ENCODE data around the gene CTBP2. TPM values are rescaled to one million over a fixed set of nuclear protein-coding genes. Genes with fewer than 3 reads are reported as not detected.
"Not testable (repeated sequence)": the region's sequence is repeated elsewhere in the genome, so short reads cannot be mapped to it uniquely, and the experiment has no call there.

CTBP2 gene
- total and polyA plus RNA-seq, 11 donors, result 10.1 to 45.5 (median 29.1) TPM

GRCh38 chr10:125060482-125060825 is 99.9 kb downstream of the CTBP2 start:
- intact Hi-C loops (cut with DNase I), result loop anchor here in 8 of 10 donors (2.0 to 10.0 kb wide), 10 partner anchors 62 to 146 kb away; partner anchors contain the start of gene CTBP2 (in 1 of the 8)
- WGBS, 4 donors, result 15 to 29% (median 21%) methylated on average over 9 of the region's 9 CpGs
- no peak for DNase-seq
- Histone ChIP-seq H3K36me3 (no peaks in the 10 kb centered on the region), H3K4me1 (peaks cover 33 to 100% (median 99%) of the 10 kb centered on the region in 12 donors), H3K9me3 (no peaks in the 10 kb centered on the region), H3K4me3 (peak overlapping the region in 8 of 12 donors; percentile 12 to 38 (median 25)), H3K27me3 (no peaks in the 10 kb centered on the region), H3K27ac (peak overlapping the region; percentile 19 to 90 (median 70))
- no peak for TF ChIP-seq CTCF (IDR thresholded peaks at IDR 0.05)
- no peak for TF ChIP-seq POLR2A (IDR thresholded peaks at IDR 0.05)
- peak; percentile 8 to 21 (median 9) for ATAC-seq

- no peaks in the 10 kb centered on the region for H3K9me3 ChIP-seq
- intact Hi-C loops (cut with DNase I), result loop anchor here in 8 of 10 donors (2.0 to 10.0 kb wide), 10 partner anchors 62 to 145 kb away; partner anchors contain the start of gene CTBP2 (in 1 of the 8)
- H3K36me3 ChIP-seq, result no peaks in the 10 kb centered on the region
- H3K27me3 ChIP-seq, result no peaks in the 10 kb centered on the region
- H3K27ac ChIP-seq, result peak overlapping the region in 11 of 12 donors; percentile 45 to 90 (median 73)
- ATAC-seq (peak in 3 of 4 donors; percentile 10 to 31 (median 16)), DNase-seq (no peak)
- WGBS, 4 donors, result 20 to 36% (median 26%) methylated on average over 10 of the region's 10 CpGs
- H3K4me1 ChIP-seq, result peaks cover 29 to 100% (median 98%) of the 10 kb centered on the region in 12 donors
- no peak overlapping the region for H3K4me3 ChIP-seq
- TF ChIP-seq POLR2A (IDR thresholded peaks at IDR 0.05) (no peak), CTCF (IDR thresholded peaks at IDR 0.05) (no peak)
Observed at GRCh38 chr10:125060026-125060425, 100.3 kb downstream of the CTBP2 start.

- H3K27ac ChIP-seq, result peak overlapping the region in 10 of 12 donors; percentile 52 to 90 (median 73)
- H3K36me3 ChIP-seq, DNase-seq, H3K27me3 ChIP-seq, H3K4me3 ChIP-seq, ATAC-seq, H3K9me3 ChIP-seq: not testable (repeated sequence)
- H3K4me1 ChIP-seq, result peaks cover 28 to 100% (median 93%) of the 10 kb centered on the region in 12 donors
- intact Hi-C loops (cut with DNase I), result loop anchor here in 4 of 10 donors (5.0 to 10.0 kb wide), 4 partner anchors 42 to 98 kb away; no protein-coding TSS in a partner anchor
- 91 to 96% (median 94%) methylated on average over 8 of the region's 8 CpGs for WGBS, 4 donors
Observed at GRCh38 chr10:125059348-125059747, 101.0 kb downstream of the CTBP2 start.

GRCh38 chr10:125057158-125058001 is 103.0 kb downstream of the CTBP2 start:
- peak overlapping the region; percentile 72 to 92 (median 87) for H3K27ac ChIP-seq
- peak; percentile 70 to 81 (median 77) for DNase-seq
- TF ChIP-seq POLR2A (IDR thresholded peaks at IDR 0.05), result no peak
- WGBS, 4 donors, result 6 to 27% (median 17%) methylated on average over 20 of the region's 20 CpGs
- peaks cover 28 to 99% (median 75%) of the 10 kb centered on the region in 12 donors for H3K4me1 ChIP-seq
- no peaks in the 10 kb centered on the region for H3K9me3 ChIP-seq
- H3K4me3 ChIP-seq, result peak overlapping the region in 4 of 12 donors; percentile 5 to 32 (median 18)
- intact Hi-C loops (cut with DNase I), result loop anchor here in 4 of 10 donors (2.0 to 10.0 kb wide), 5 partner anchors 40 to 100 kb away; no protein-coding TSS in a partner anchor
- peaks cover 0 to 8% (median 0%) of the 10 kb centered on the region in 9 donors for H3K36me3 ChIP-seq
- no peaks in the 10 kb centered on the region for H3K27me3 ChIP-seq
- ATAC-seq, result peak; percentile 46 to 82 (median 66)
